Fibroblast of upper back skin (primary cell): ENCODE results near the gene SFTA2.
"Not testable (repeated sequence)": the region's sequence is repeated elsewhere in the genome, so short reads cannot be mapped to it uniquely, and the experiment has no call there.

Experiments
- DNase-seq: peaks from one replicate; pipeline ENCODE4 v3.0.0-alpha.2; 2013

The SFTA2 gene

DNA sequence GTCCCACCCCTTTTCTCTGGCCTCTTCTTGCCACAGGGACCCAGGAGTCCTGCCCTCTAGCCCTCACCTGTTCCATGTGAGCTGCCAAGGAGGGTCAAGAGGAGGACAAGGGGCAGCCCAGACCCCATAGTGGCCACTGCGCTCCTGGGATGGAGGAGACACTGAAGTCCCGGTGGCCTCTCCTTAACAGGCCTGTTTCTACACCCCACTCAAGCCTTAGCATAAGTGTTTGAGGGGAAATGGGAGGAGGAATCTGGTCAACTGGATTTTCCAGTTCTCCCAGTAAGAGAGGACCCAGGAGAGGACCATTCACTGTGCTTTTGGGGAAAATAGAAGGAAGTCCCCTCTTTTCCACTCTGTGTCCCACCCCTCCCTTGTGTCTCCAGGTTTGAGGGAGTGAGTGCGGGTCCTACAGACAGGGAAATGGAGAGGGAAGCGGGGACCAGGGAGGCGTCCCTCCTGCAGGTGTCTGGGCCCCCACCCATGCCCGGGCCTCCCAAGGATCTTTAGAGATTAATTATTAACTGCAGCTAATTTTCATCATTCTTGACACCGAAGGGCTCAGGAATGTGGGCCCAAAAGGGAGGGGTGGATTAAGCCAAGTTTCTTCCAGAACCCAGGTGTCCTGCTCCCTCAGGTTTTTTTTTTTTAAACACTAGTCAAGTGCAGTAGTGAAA is at the start of gene SFTA2:
SFTA2 (minus strand) TSS at position 202 of the 677 bp plus-strand sequence; CDS start at position 128, 74 bp downstream.
- DNase-seq = no peak

DNA sequence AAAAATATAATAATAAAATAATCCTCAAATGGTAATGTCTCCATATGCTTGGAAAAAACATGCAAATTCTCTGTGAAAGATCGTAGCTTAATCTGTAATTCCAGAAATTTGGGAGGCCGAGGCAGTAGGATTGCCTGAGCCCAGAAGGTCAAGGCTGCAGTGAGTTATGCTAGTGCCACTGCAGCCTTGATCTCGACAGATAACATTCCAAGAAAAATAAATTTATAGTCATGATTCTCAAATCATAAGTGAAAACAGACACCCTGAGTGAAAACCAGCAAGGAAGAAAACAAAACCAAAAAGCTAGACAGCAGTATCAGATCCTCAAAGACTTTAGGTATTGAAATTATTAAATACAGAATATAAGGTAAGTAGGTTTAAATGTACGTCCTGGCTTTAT is 47.7 kb upstream of the SFTA2 start:
- no peak for DNase-seq

DNA sequence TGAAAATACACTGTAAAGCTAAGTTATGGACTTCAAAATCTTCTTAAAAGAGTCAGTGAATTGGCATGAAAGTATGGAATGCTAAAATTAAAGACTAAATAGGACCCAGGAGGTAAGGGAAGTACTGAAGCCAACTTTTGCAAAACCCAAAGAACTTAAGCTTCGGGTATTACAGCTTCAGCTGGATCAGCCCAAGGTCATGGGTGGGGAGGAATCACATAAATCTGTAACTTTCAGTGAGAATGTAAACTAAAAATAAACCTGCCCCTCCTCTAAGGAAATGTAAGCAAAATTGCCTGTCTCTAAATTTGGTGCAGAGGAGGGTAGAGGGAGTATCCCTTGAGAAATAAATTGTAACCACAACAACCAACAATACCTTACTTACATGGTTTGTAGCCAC is 47.2 kb upstream of the SFTA2 start:
- peak; percentile 50 for DNase-seq

DNA sequence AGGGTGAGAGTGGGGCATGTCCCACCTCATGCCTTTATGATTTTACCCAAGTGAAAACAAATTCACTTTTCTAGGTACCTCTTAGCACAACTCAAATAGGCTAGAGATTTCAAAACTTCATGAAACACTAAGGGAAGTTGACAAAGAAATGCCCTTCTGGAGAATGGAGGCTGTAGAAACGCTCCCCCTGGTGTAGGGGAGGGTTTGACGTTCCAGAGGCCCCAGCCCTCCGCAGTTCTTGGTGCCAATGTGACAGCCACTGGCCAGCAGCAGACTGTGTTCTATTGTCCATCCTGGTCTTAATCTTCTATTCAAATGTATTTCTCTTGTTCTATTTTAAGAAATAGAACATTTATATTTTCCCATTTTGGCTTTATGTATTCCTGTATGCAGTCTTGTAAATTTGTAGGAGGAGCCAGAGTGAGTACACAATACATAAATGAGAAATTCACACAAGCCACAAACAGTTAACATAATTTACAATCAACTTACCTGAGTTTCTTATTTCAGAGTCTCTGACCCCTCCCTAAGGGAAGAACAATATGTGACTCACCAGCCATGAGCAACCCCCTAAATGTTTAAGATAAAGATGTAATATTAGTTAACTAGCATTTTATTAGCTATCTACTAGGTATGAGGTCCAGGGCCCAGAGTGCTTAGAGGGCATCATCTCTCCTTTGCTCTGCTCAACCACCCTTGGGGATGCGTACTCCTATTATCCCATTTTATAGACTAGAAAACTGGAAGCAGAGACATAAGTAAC is 42.7 kb upstream of the SFTA2 start:
- DNase-seq = no peak

DNA sequence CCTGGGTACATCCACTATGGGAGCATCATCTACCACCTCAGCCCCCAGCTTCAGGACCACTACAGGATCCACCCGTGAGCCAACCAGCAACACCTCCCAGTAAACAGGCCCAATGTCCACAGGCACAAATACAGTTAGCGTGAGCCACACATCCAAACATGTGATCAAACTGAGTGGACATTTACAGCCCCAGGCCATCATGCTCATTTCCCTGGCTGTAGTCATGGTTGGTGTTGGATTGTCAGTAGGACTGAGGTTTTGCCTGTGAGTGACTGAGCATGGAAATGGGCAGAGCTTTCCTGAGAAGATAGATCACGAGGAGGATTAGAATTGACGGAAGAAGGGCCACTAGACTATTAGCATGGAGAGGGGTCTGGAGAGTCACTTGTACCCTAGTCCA is 40.8 kb upstream of the SFTA2 start:
- DNase-seq = no peak

DNA sequence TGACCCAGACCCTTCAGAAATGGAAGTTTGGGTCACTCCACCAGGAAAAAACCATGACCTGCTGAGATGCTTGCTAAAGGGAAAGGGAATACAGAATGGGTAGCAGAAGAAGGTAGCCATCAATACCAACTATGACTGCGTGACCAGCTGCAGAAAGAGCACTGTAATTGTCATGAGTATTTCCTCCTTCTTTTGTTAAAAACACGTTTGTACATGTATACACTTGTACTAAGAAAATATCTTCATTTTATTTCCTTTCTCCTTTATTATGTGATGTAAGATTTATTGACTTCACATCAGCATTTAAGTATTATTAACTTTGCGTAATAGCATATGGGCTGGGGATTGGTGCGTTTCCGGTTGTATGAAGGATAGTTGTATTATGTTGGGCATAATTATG is 39.0 kb upstream of the SFTA2 start:
- no peak for DNase-seq

DNA sequence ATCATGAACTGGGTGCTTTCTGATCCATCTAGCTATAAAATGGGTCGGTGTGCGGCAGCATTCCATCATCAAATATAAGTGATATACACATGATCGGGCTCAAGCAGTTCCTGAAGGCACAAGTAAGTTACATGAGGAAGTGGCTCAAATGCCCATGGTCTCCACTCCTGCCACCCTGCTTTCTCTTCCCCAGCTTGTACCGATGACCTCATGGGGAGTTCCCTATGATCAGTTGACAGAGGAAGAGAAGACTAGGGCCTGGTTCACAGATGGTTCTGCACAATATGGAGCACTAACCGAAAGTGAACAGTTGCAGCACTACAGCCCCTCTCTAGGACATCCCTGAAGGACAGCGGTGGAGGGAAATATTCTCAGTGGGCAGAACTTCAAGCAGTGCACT is 37.2 kb upstream of the SFTA2 start:
- not testable (repeated sequence) for DNase-seq

DNA sequence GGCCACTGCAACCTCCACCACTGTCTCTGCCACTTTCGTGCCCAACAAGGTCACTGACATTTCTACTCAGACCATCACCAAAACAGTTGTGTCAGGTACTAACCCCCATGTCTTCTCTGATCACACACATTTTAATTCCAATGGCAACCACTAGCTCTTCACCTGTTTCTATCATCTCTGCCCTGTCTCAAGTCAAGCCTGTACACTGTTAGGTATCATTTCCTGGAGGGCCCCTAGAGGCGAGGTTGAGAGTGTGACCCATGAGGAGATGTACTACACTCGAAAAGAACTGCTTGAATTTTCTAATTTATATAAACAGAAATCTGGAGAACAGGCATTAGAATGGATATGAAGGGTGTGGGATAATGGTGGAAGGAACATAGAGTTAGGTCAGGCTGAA is 34.2 kb upstream of the SFTA2 start:
- DNase-seq = no peak

DNA sequence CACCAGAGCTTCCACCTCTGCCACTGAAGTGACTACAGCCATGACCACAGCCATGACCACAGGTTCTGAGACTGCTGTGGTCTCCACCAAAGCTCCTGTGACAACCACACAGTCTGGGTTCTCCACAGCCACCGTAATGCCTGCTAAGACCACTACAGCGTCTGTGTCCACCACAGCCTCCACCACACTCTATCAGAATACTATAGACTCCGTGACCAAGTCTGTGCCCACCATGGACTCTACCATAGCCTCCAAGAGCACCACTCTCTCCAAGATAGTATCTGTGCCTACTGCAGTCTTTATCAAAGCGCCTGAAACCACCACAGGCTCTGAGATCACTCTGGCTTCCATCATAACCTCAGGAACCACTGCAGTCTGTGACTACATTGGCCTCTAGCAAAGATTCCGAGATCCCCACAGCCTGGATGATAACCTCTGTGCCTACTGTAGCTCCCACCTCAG is 33.2 kb upstream of the SFTA2 start:
- no peak for DNase-seq

DNA sequence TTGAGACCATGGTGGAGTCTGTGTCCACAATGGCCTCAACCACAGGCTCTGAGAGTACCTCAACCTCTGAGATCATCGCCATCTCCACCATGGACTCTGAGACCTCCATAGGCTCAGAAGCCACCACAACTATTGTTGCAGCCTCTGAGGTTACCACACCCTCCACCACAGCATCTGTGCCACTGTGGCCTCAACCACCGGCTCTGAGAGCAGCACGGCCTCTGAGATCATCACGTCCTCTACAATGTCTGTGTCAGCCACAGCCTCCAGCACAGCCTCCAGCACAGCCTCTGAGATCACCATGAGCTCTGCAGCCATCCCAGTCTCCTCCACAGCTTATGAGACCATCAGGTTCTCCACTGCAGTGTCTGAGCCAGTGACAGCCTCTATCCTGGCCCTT is 32.1 kb upstream of the SFTA2 start:
- no peak for DNase-seq

DNA sequence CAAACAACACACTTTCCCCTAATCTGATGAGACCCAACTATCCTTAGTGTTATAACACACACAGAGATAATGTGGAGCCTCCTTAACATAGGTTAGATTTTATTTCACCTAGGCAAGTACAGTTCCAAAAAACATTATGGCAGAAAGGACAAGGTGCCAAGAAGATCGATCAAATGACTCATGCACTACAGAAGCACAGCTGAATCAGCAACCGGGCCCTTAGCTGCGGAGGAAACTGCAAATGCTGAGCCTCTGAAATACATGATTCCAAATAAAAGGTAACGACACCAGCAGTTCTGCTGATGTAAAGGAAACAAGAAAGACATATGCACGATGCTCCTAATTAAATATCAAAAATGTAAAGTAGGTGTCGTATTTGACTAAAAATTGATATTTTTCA is 31.7 kb upstream of the SFTA2 start:
- peak; percentile 32 for DNase-seq

DNA sequence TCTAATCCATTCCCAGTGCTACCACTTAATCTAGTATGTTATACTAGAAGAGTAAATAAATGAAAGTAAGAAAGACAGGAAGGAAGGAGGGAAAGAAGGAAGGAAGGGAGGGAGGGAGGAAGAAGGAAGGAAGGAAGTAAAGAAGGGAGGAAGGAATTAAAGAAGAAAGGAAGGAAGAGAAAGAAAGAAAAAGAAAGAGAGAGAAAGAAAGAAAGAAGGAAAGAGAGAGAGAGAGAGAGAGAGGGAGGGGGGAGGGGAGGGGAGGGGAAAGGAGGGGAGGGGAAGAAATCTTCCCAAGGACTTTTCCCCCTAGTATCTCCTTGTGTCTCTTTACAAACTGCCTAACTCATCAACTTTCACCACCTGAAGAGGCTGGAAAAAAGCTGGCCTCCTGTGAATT is 30.7 kb upstream of the SFTA2 start:
- no peak for DNase-seq

DNA sequence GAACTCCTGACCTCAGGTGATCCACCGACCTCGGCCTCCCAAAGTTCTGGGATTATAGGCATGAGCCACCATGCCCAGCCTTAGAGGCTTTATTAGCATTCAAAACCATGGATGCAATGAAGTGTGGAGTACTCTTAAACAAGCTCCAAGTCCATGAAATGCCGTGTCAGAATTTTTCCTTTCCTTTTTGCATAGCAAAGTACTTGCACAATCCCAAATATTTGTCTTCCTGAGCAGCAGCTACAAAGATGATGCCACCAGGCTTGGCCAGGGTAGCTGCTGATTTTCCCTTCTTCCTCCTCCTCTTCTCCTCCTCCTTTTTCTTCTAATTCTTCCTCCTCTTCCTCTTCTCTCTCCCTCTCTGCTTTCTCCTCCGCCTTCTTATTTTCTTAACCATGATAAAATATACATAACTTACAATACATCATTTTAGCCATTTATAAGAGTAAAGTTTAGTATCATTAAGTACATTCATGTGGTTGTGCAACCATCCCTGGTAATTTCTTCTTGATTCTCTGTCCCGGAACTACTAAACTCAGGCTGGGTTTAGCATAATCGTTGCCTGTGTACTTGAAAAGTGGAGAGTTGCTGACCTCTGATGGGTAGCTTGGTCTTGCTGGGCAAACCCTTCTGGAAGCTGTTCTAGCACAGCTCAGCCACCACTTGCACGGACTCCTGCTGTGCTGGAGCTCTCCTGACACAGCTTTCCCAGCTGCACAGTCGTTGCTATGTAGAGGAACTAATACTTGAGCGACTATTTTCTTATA is 29.1 kb upstream of the SFTA2 start:
- no peak for DNase-seq

DNA sequence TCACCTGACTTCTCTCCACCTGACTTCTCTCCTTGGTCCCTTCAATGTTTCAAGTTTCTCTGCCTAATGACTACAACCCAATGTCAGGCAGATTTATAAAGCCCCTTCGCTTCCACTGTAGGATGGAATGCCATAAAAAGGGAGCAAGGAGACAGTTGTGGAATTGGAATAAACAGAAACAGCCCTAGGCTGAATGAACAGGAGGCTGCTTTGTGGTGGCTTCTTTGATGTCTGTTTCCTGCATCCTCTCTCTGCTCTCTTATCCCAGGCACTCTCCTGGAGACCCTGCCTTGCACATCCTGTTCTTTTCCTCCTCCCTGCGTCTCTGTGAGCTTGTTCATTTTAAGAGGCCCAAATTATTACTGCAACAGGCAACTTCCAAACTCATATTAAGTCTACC is 25.7 kb upstream of the SFTA2 start:
- DNase-seq = no peak

DNA sequence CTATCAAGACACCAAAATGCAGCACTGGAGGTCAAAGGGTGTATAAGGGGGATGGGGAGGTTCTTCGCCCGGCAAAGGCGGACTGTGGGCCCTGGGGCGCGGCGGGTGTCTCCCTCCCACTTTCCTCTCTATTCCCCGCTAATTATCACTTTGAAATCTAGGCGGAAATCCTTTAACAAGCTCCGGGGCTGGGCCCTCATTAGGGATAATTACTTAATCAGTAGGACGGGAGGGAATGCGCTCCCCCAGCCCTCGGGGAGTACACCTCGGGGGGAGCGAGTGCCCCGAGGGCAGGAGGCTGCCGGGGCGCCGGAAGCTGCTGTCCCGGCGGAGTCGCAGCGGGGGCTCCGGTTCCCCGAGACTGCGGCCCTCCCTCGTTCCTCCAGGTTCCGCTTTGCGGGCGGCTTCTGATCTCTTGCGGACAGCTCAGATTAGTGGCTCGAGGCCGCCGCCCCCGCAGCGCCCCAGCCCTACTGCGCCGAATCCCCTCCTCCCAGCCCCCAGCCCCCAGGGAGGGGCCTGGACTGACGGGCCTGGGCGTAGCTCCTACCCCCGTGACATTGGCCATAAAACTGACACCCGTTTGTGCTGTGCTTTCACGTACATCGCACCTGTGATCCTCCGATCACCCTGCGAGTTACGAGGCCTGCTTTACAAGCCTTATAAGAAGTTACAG is 23.5 kb upstream of the SFTA2 start:
- peak; percentile 49 for DNase-seq

DNA sequence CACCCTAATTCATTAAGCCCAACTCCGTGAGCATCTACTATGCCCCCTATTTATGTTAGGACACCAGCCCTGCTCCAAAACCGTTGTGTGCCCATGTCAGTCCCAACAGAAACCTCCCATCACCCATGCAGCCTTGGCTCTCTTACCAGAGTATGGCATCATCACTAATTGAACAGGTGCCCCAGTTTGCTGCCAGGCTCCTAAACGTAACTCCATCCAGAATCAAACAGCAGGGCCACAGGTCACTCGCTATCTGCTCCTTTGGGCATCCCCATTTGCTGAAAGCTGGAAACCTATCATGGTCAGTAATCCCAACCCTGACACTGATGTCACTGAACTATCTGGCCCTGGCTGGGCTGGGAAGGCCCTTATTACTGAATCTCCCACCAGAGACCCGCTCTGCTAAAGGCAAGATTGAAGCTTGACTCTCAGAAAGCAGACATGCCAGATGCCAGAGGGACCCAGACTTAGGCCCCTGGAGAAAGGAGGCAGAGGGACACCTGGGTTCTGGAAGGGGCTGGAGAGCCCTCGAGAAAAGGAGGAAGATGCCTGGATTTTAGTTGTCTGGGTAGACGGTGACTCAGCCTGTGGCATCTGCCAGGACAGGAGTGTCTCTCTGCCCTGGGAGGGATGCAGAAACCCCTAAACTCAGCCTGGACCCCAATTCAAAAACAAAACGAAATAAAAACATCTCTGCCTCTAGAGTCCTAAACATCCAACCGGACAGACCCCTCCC is 22.8 kb upstream of the SFTA2 start:
- DNase-seq = no peak

DNA sequence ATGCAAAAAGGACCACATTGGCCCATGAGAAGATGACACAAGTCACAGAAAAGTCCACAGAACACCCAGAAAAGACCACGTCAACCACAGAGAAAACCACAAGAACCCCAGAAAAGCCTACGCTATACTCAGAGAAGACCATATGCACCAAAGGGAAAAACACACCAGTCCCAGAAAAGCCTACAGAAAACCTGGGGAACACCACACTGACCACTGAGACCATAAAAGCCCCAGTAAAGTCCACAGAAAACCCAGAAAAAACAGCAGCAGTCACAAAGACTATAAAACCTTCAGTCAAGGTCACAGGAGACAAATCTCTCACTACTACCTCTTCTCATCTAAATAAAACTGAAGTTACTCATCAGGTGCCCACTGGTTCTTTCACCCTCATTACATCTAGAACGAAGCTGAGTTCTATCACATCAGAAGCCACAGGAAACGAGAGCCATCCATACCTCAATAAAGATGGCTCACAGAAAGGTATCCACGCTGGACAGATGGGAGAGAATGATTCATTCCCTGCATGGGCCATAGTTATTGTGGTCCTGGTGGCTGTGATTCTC is 20.0 kb upstream of the SFTA2 start:
- DNase-seq = no peak

DNA sequence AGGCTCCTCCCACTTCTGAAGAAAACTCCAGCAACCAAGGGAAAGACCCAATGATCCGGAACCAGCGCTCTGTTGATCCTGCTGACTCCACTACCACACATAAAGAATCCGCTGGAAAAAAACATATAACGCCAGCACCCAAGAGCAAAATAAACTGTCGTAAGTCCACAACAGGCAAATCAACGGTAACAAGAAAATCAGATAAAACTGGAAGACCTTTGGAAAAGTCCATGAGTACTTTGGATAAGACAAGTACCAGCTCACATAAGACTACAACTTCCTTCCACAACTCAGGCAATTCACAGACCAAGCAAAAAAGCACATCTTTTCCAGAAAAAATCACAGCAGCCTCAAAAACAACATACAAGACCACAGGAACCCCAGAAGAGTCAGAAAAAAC is 16.8 kb upstream of the SFTA2 start:
- no peak for DNase-seq

DNA sequence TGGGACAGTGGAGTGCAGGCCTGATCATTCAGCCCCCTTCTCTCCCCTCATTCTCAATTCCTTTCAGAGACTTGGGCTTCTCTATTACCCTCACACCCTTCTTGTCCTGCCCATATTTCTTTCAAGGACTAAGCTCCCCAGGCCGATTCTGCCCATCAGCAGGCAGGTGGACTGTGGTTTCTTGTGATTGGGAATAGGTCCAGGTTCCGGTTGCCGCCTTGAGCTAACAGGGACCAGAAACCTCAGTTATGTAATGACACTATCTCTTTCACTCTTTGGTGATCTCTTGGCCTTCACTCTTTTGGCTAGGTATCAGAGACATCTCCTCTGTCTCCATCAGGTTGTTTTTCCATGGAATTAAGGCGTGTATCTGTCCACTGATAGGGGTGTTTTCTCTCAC is 15.3 kb upstream of the SFTA2 start:
- DNase-seq = no peak

DNA sequence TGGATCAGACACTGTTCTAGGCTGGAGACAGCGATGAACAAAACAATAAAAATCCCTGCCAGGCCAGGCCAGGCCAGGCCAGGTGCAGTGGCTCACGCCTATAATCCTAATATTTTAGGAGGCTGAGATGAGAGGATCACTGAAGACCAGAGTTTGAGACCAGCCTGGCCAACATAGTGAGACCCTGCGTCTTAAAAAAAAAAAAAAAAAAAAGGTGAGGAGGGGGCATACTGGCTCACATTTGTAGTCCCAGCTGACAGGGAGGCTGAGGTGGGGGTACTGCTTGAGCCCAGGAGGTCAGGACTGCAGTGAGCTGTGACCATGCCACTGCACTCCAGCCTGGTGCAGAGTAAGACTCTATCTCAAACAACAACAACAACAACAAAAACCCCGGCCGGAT is 13.3 kb upstream of the SFTA2 start:
- no peak for DNase-seq

DNA sequence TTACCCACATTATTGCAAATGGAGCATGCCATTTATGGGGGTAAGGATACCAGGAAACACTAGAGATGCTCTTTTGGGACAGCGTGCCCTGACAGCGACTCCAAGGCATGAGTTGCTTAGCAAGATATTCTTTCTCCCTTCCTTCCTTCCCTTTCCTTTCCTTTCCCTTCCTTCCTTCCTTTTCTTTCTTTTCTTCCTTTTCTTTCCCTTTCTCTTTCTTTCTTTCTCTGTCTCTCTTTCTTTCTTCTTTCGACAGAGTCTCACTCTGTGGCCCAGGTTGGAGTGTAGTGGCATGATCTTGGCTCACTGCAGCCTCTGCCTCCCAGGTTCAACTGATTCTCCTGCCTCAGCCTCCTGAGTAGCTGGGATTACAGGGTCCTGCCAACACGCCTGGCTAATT is 12.1 kb upstream of the SFTA2 start:
- no peak for DNase-seq
